Measurements from ENCODE around the gene ORC3. TPM values are rescaled to one million over a fixed set of nuclear protein-coding genes. Genes with fewer than 3 reads are reported as not detected.

Gene ORC3
- total and polyA plus RNA-seq, 2 of the 4 experiments (the other 2 are of a cell fraction) = 22.3 to 30.6 TPM

DNA sequence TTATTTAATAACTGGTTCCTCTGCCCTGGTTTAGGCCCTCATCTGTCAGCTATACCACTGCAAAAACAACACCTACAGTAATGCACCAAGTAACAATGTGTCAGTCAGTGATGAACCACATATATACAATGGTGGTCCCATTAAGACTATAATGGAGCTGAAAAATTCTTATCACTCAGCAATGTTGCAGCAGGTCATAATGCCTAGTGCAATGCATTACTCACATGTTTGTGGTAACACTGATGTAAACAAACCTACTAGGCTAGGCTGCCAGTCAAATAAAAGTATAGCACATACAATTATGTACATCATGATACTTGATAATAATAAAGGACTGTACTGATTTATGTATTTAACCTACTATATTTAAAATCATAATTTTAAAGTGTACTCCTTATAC, 31.5 kb upstream of the ORC3 start:
- Histone ChIP-seq H3K36me3 (ENCODE audit: control insufficient read depth, insufficient read depth, low read length) (peaks cover 26% of the 10 kb centered on the region), H2BK5ac (ENCODE audit: low read depth, low read length, poor library complexity, severe bottlenecking) (peak overlapping the region; percentile 72), H3K14ac (replicated peaks; ENCODE audit: low read depth, low read length) (no peak overlapping the region), H3K9me1 (ENCODE audit: insufficient read depth, low read length) (peaks cover 5% of the 10 kb centered on the region), H4K91ac (ENCODE audit: insufficient read depth, low read depth, low read length) (no peak overlapping the region), H2AFZ (replicated peaks; ENCODE audit: low read length, poor library complexity) (no peak overlapping the region), H3K23ac (ENCODE audit: low read depth, low read length) (no peak overlapping the region), H3K56ac (ENCODE audit: extremely low read depth, insufficient read depth, low read length) (no peak overlapping the region), H2AK5ac (ENCODE audit: low read depth, low read length) (no peak overlapping the region), H3K4ac (ENCODE audit: low read depth, low read length) (no peak overlapping the region), H3K4me2 (ENCODE audit: low read depth, low read length) (no peak overlapping the region), H3K9me3 (ENCODE audit: control insufficient read depth, insufficient read depth, low read length) (no peaks in the 10 kb centered on the region), H3K4me1 (ENCODE audit: control insufficient read depth, insufficient read depth, low read length) (peaks cover 10% of the 10 kb centered on the region), H2BK120ac (ENCODE audit: low read depth, low read length) (no peak overlapping the region), H3K4me3 (ENCODE audit: insufficient read depth, low read depth, low read length) (no peak overlapping the region), H4K20me1 (ENCODE audit: insufficient read depth, low read length) (peaks cover 7% of the 10 kb centered on the region; the same call in 1 of the 2 replicates), H3K27ac (ENCODE audit: insufficient read depth, low read length) (no peak overlapping the region), H3K18ac (ENCODE audit: low read depth, low read length) (no peak overlapping the region), H3K27me3 (ENCODE audit: control insufficient read depth, insufficient read depth, low read length) (no peaks in the 10 kb centered on the region), H3K9ac (ENCODE audit: low read depth, low read length) (no peak overlapping the region), H2BK20ac (ENCODE audit: low read depth, low read length) (no peak overlapping the region), H2BK15ac (ENCODE audit: low read depth, low read length) (no peak overlapping the region), H4K5ac (ENCODE audit: low read depth, low read length) (no peak overlapping the region), H2AK9ac (replicated peaks; ENCODE audit: low read depth, low read length, poor library complexity) (no peak overlapping the region), H3K79me1 (ENCODE audit: low read depth in 1 of 2, low read length in 2 of 2) (peaks cover 6 to 49% of the 10 kb centered on the region in 2 experiments; a peak in 3 of 4 replicates), H4K8ac (ENCODE audit: low read depth in 2 of 2, low read length in 2 of 2) (no peak overlapping the region)
- CTCF ChIA-PET = interaction anchor here (0.6 to 0.9 kb wide), 2 partner anchors 23 to 97 kb away, joined by 3 read pairs; no protein-coding TSS in a partner anchor
- peak; percentile 45 for DNase-seq
- in situ Hi-C loops (cut with MboI; ENCODE audit: low sequenced_read_pairs) (loop anchor here (25.0 kb wide), 1 partner anchor 1304 kb away; no protein-coding TSS in a partner anchor), dilution Hi-C loops (cut with HindIII; ENCODE audit: low sequenced_read_pairs, unreplicated experiment) (no loop called here), intact Hi-C loops (cut with micrococcal nuclease) (no loop called here)
- TF ChIP-seq CEBPB (IDR thresholded peaks at IDR 0.05; ENCODE audit: low read depth, low read length) (0 out of 2 replicates have a peak, but pooled peaks have one; percentile 8), RCOR1 (IDR thresholded peaks at IDR 0.05; ENCODE audit: insufficient replicate concordance, low read length) (no peak)
- peak; percentile 42 for ATAC-seq (ENCODE audit: low read depth)
- BruUV-seq (replicated peaks) = no TSS peak
- POLR2A ChIA-PET (ENCODE audit: unreplicated experiment) = no interaction called here

Data from IMR-90 (cell line).